Brain microvascular endothelial cell (primary cell): Measurements from ENCODE around the gene THSD7B.

Source experiments
- DNase-seq: peaks from one replicate; pipeline ENCODE4 v3.0.0-alpha.2; 2020
- H3K27ac ChIP-seq: fragments of 250-450 bp; sonication (Bioruptor Pico); 2 replicates; pipeline ENCODE4 v1.5.1; 2020; ENCODE audit warnings: mild to moderate bottlenecking, moderate library complexity
- H3K27me3 ChIP-seq: fragments of 250-450 bp; sonication (Bioruptor Pico); replicated peaks from 2 replicates; pipeline ENCODE4 v1.5.1; 2020; ENCODE audit warnings: mild to moderate bottlenecking
- H3K36me3 ChIP-seq: fragments of 250-450 bp; sonication (Bioruptor Pico); replicated peaks from 2 replicates; pipeline ENCODE4 v1.5.1; 2020; ENCODE audit warnings: mild to moderate bottlenecking
- H3K4me3 ChIP-seq: 2 replicates; pipeline ENCODE4 v1.5.1; 2011; ENCODE audit warnings: low read depth, mild to moderate bottlenecking, control low read depth, low read length, moderate library complexity
- in situ Hi-C: cut with HindIII; loops from 2 replicates; pipeline ENCODE4 v1.10.0; 2017; ENCODE audit warnings: low sequenced_read_pairs, low pct_ligation_motif_present
- TF ChIP-seq, protein P1 (sequence below): IDR thresholded peaks from 2 replicates; pipeline ENCODE4 v1.5.1; 2011; ENCODE audit warnings: low read depth, mild to moderate bottlenecking, moderate library complexity, low read length, control low read depth, inconsistent platforms; ENCODE audit errors: missing control alignments

The THSD7B gene

GRCh38 chr2:137023205-137023604 lies 257.9 kb downstream of the THSD7B start:
- Histone ChIP-seq H3K27ac (no peak overlapping the region), H3K27me3 (no peaks in the 10 kb centered on the region), H3K36me3 (no peaks in the 10 kb centered on the region), H3K4me3 (no peak overlapping the region)
- DNase-seq, result no peak
- in situ Hi-C loops, result no loop called here
- TF ChIP-seq, protein P1, sequence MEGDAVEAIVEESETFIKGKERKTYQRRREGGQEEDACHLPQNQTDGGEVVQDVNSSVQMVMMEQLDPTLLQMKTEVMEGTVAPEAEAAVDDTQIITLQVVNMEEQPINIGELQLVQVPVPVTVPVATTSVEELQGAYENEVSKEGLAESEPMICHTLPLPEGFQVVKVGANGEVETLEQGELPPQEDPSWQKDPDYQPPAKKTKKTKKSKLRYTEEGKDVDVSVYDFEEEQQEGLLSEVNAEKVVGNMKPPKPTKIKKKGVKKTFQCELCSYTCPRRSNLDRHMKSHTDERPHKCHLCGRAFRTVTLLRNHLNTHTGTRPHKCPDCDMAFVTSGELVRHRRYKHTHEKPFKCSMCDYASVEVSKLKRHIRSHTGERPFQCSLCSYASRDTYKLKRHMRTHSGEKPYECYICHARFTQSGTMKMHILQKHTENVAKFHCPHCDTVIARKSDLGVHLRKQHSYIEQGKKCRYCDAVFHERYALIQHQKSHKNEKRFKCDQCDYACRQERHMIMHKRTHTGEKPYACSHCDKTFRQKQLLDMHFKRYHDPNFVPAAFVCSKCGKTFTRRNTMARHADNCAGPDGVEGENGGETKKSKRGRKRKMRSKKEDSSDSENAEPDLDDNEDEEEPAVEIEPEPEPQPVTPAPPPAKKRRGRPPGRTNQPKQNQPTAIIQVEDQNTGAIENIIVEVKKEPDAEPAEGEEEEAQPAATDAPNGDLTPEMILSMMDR, result no peak

DNA sequence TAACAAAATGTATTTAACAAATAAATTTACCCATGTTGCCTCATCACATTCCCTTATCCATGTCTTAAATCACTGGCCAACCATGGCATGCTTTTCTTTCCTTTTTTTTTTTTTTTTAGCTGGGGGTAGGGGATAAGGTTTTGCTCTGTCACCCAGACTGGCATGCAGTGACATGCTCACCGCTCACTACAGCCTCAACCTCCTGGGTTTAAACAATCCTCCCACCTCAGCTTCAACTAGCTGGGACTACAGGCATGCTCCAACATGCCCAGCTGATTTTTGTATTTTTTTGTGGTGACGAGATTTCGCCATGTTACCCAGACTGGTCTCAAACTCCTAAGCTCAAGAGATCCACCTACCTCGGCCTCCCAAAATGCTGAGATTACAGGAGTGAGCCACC lies 266.4 kb downstream of the THSD7B start:
- Histone ChIP-seq H3K27me3 (no peaks in the 10 kb centered on the region), H3K4me3 (no peak overlapping the region), H3K36me3 (no peaks in the 10 kb centered on the region), H3K27ac (no peak overlapping the region)
- TF ChIP-seq, protein P1, result no peak
- in situ Hi-C loops, result no loop called here
- DNase-seq, result no peak

- TF ChIP-seq, protein P1, result no peak
- no peaks in the 10 kb centered on the region for H3K27me3 ChIP-seq
- no peak overlapping the region for H3K4me3 ChIP-seq
- no peak overlapping the region for H3K27ac ChIP-seq
- in situ Hi-C loops, result no loop called here
- no peaks in the 10 kb centered on the region for H3K36me3 ChIP-seq
- no peak for DNase-seq
Measured at GRCh38 chr2:137036619-137037018, 271.3 kb downstream of the THSD7B start.

GRCh38 chr2:137039482-137040152 lies 274.3 kb downstream of the THSD7B start:
- TF ChIP-seq, protein P1, result no peak
- Histone ChIP-seq H3K27ac (no peak overlapping the region), H3K4me3 (no peak overlapping the region), H3K27me3 (no peaks in the 10 kb centered on the region), H3K36me3 (no peaks in the 10 kb centered on the region)
- DNase-seq, result no peak
- in situ Hi-C loops, result no loop called here

- in situ Hi-C loops, result no loop called here
- no peak for DNase-seq
- Histone ChIP-seq H3K27me3 (no peaks in the 10 kb centered on the region), H3K4me3 (no peak overlapping the region), H3K27ac (no peak overlapping the region), H3K36me3 (no peaks in the 10 kb centered on the region)
- TF ChIP-seq, protein P1, result no peak
Measured at GRCh38 chr2:137047369-137047768, 282.0 kb downstream of the THSD7B start.

DNA sequence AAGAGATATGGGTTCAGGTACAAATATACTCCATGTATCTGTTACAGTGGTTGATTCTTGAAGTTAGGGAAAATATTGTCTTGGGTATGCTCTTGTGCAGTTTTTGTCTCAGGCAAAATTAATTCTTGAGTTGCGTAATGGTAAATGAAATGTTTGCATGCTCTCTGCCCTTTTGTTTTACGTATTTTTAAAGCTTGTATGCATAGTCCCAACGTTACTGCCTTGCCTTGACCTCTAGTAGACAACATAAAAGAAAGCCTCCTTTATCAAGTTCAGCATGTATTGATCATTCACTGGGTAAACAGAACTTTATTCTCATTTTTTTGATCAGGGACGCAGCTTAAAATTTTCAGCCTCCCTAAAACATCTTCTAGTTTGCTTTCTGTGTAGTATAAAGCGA lies 283.1 kb downstream of the THSD7B start:
- TF ChIP-seq, protein P1, result no peak
- Histone ChIP-seq H3K4me3 (no peak overlapping the region), H3K27me3 (no peaks in the 10 kb centered on the region), H3K27ac (no peak overlapping the region), H3K36me3 (no peaks in the 10 kb centered on the region)
- in situ Hi-C loops, result no loop called here
- no peak for DNase-seq
